Common myeloid progenitor, CD34-positive (primary cell): ENCODE data around the gene MSRB3.
"Not testable (repeated sequence)": the region's sequence is repeated elsewhere in the genome, so short reads cannot be mapped to it uniquely, and the experiment has no call there.

Source experiments
- CTCF ChIA-PET: fragments of 350-600 bp; sonication (Branson Sonifier 250); formaldehyde crosslinking; loops from one replicate; lab custom pipeline; 2021; ENCODE audit warnings: antibody characterized with exemption; lab: Charles Lee
- POLR2A ChIA-PET: fragments of 350-600 bp; sonication (Branson Sonifier 250); formaldehyde crosslinking; loops from one replicate; lab custom pipeline; 2021; ENCODE audit warnings: antibody characterized with exemption; lab: Charles Lee
- DNase-seq, 3 donors: peaks; one replicate each; pipeline versions ENCODE4 v3.0.0 to v3.0.0-alpha.2; 2013
- H3K27ac ChIP-seq, 2 experiments: 1 replicate in 1 of 2; 2 replicates in 1 of 2; pipeline ENCODE4 v1.7.0; 2013; ENCODE audit warnings: inconsistent platforms in 2 of 2, low read length in 2 of 2, mild to moderate bottlenecking in 2 of 2, low read depth in 1 of 2, moderate library complexity in 1 of 2; ENCODE audit not compliant: severe bottlenecking in 2 of 2, insufficient read depth in 1 of 2, poor library complexity in 1 of 2
- H3K27me3 ChIP-seq, 5 experiments: replicated peaks in 2 of 5; 1 replicate in 3 of 5; 2 replicates in 2 of 5; pipeline versions ENCODE4 v1.6.1 to v1.7.0; 2013; ENCODE audit warnings: low read length in 4 of 5, mild to moderate bottlenecking in 2 of 5, moderate library complexity in 2 of 5, inconsistent platforms in 1 of 5; ENCODE audit not compliant: insufficient read depth in 5 of 5, control insufficient read depth in 4 of 5
- H3K36me3 ChIP-seq, 4 experiments: 1 replicate in 2 of 4; 2 replicates in 2 of 4; pipeline versions ENCODE4 v1.6.1 to v1.7.0; 2013; ENCODE audit warnings: low read length in 3 of 4, control low read depth in 1 of 4, mild to moderate bottlenecking in 1 of 4; ENCODE audit not compliant: control insufficient read depth in 4 of 4, insufficient read depth in 4 of 4
- H3K4me1 ChIP-seq, 4 experiments: 1 replicate in 3 of 4; 2 replicates in 1 of 4; pipeline versions ENCODE4 v1.6.1 to v1.7.1; 2013; ENCODE audit warnings: low read length in 3 of 4, mild to moderate bottlenecking in 3 of 4, control low read depth in 1 of 4, inconsistent platforms in 1 of 4, moderate library complexity in 1 of 4; ENCODE audit not compliant: control insufficient read depth in 4 of 4, insufficient read depth in 4 of 4; ENCODE audit errors: control extremely low read depth in 1 of 4
- H3K4me3 ChIP-seq, 7 experiments: 1 replicate in 4 of 7; 2 replicates in 3 of 7; pipeline versions ENCODE4 v1.5.1 to v1.7.0; 2013; ENCODE audit warnings: mild to moderate bottlenecking in 7 of 7, low read length in 6 of 7, moderate library complexity in 6 of 7, inconsistent platforms in 2 of 7, low read depth in 2 of 7, control low read depth in 1 of 7; ENCODE audit not compliant: insufficient read depth in 4 of 7, control insufficient read depth in 1 of 7; ENCODE audit errors: extremely low read depth in 1 of 7
- H3K9me3 ChIP-seq, 5 experiments: 1 replicate in 4 of 5; 2 replicates in 1 of 5; pipeline versions ENCODE4 v1.6.1 to v1.7.1; 2013; ENCODE audit warnings: low read length in 4 of 5, mild to moderate bottlenecking in 2 of 5, inconsistent platforms in 1 of 5, low read depth in 1 of 5, moderate library complexity in 1 of 5; ENCODE audit not compliant: control insufficient read depth in 4 of 5, insufficient read depth in 2 of 5; ENCODE audit errors: control extremely low read depth in 1 of 5
- WGBS: methylation state at CpG from one replicate; pipeline ENCODE4 v1.1.5; 2013; ENCODE audit not compliant: insufficient coverage; 5-methylcytosine and 5-hydroxymethylcytosine counted together

MSRB3 gene

DNA sequence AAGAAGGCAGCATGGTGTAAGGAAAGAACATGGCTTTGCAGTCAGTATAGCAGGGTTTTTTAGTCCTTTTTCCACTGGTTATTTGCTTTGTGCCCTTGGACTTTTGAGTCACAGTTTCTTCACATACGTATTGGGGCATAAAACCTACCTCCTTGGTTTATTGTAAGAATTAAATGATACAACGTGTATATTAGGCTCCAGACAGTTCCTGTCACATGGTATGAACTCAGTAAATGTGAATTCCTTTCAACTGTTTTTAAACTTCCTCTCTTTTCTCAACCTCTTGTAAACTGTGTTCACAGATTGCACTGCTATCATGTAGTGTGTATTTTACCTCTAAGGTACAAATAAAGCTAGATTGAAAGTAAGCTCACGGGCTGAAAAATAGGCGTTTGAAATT is 29.5 kb downstream of the MSRB3 start:
- Histone ChIP-seq H3K9me3 (no peaks in the 10 kb centered on the region), H3K4me1 (peaks cover 22 to 42% (median 23%) of the 10 kb centered on the region in 4 experiments), H3K36me3 (peaks cover 3 to 11% (median 7%) of the 10 kb centered on the region in 4 experiments), H3K27me3 (no peaks in the 10 kb centered on the region), H3K4me3 (peak overlapping the region in 2 of 7 experiments; percentile 36 to 54), H3K27ac (peak overlapping the region in 1 of 2 experiments; percentile 71)
- 14% methylated on average over 2 of the region's 4 CpGs for WGBS
- POLR2A ChIA-PET, result no interaction called here
- peak in 2 of 3 donors; percentile 54 to 73 for DNase-seq
- CTCF ChIA-PET, result no interaction called here

DNA sequence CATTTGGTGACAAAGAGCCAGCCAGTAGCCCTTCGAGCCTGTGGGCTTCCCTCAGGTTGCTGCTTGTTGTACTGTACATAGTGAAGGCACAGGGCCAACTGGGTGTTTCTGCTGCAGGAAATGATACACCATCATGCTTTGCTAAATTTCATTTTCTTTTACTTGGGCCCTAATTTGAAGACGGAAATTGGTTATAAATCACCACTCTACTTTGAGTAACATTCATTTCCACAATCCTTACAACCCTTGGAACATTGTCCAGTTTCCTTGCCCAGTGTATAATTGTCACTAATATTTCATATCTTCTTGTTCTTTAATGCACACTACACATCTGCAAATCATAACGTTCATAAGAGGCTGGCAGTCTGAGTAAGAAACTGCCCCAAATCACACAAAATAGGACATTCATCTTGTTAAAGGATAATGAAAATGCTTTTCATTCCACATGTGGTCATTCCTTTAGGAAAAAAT is 30.2 kb downstream of the MSRB3 start:
- ChIA-PET CTCF (interaction anchor here (1.4 to 2.3 kb wide), 2 partner anchors 9 to 18 kb away, joined by 3 to 10 read pairs; no protein-coding TSS in a partner anchor), POLR2A (no interaction called here)
- peak overlapping the region in 1 of 2 experiments; percentile 71 for H3K27ac ChIP-seq
- WGBS, result 15% methylated on average over 2 of the region's 3 CpGs
- peak overlapping the region in 3 of 7 experiments; percentile 34 to 54 (median 36) for H3K4me3 ChIP-seq
- no peaks in the 10 kb centered on the region for H3K27me3 ChIP-seq
- no peaks in the 10 kb centered on the region for H3K9me3 ChIP-seq
- peak; percentile 36 to 77 (median 64) for DNase-seq
- H3K4me1 ChIP-seq, result peaks cover 22 to 42% (median 23%) of the 10 kb centered on the region in 4 experiments
- H3K36me3 ChIP-seq, result peaks cover 3 to 11% (median 7%) of the 10 kb centered on the region in 4 experiments

DNA sequence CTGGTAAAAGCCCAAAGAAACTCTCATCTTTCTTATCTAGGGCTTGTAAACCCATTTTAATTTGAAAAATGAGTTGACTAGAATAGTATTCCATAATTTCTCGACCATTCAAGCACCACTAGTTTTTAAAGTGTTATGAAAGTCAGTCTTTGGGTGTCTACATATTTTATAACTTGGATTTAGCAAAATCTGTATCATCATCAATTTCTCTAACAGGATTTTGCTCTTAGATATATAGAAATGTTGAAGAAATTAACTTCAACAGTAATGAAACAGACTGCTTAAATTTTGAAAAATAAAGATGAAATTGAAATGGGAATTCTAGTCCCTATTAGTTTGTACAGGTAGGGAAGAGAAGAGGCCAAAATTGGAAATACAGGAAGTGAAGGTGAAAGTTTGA is 32.8 kb downstream of the MSRB3 start:
- peaks cover 16 to 35% (median 22%) of the 10 kb centered on the region in 4 experiments for H3K4me1 ChIP-seq
- H3K36me3 ChIP-seq, result peaks cover 3 to 11% (median 8%) of the 10 kb centered on the region in 4 experiments
- ChIA-PET CTCF (interaction anchor here (1.2 to 2.4 kb wide), 4 partner anchors 29 to 410 kb away, joined by 3 to 6 read pairs (median 4); no protein-coding TSS in a partner anchor), POLR2A (no interaction called here)
- WGBS, result no CpG with 5 or more reads among the region's 1 CpG
- no peak for DNase-seq
- H3K4me3 ChIP-seq, result no peak overlapping the region
- H3K9me3 ChIP-seq, result no peaks in the 10 kb centered on the region
- H3K27ac ChIP-seq, result no peak overlapping the region
- no peaks in the 10 kb centered on the region for H3K27me3 ChIP-seq

DNA sequence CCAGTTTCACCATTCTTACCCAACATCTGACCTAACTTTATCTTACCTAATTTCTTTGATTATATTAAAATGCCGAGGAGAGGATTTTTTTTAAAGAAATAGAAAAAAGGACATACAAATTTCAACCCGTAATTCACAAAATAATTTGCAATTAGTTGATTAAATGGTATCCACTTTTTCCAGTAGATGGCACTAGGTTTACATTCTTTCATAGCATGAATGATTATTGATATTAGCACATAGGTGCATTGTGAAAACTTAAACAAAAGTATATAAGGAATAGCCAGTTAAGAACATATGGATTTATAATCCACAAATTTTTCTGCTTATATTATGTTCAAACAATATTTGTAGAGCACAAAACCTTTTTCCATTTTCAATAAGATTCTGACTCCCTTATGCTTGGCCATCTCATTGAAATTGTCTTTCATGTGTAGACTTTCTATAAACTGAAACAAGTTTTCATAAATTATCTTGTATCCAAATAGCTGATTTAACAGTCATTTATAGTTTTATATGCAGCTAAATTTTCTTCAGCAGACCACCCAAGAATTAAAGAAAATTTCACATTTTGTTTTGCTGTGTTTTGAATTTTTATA is 35.3 kb downstream of the MSRB3 start:
- H3K27me3 ChIP-seq, result no peaks in the 10 kb centered on the region
- peaks cover 0 to 12% (median under 1%) of the 10 kb centered on the region in 4 experiments for H3K4me1 ChIP-seq
- CTCF ChIA-PET, result interaction anchor here (0.7 to 2.4 kb wide), 16 partner anchors 9 to 826 kb away, joined by 3 to 11 read pairs (median 3); no protein-coding TSS in a partner anchor
- no peaks in the 10 kb centered on the region for H3K9me3 ChIP-seq
- WGBS, result no CpG with 5 or more reads among the region's 2 CpGs
- H3K4me3 ChIP-seq, result no peak overlapping the region
- peak; percentile 30 to 52 (median 46) for DNase-seq
- POLR2A ChIA-PET, result no interaction called here
- peaks cover 1 to 12% (median 12%) of the 10 kb centered on the region in 4 experiments for H3K36me3 ChIP-seq
- no peak overlapping the region for H3K27ac ChIP-seq

DNA sequence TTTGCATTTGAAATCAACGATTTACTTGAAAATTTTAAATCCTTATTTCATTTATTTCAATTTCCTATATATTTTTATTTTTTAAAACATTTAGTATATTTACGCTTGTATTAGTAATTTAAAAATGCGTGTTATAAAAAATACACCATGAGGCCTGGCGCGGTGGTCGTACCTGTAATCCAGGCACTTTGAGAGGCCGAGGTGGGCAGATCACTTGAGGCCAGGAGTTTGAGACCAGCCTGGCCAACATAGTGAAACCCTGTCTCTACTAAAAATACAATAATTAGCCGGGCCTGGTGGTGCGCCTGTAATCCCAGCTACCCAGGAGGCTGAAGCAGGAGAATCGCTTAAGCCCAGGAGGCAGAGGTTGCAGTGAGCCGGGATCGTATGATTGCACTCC is 36.8 kb downstream of the MSRB3 start:
- CTCF ChIA-PET, result interaction anchor here (1.2 to 1.3 kb wide), 3 partner anchors 11 to 772 kb away, joined by 3 to 4 read pairs (median 3); no protein-coding TSS in a partner anchor
- 98% methylated on average over 7 of the region's 12 CpGs for WGBS
- POLR2A ChIA-PET, H3K36me3 ChIP-seq, H3K27me3 ChIP-seq, H3K9me3 ChIP-seq, DNase-seq, H3K4me3 ChIP-seq, H3K27ac ChIP-seq: not testable (repeated sequence)
- peaks cover 0 to 11% (median under 1%) of the 10 kb centered on the region in 4 experiments for H3K4me1 ChIP-seq

DNA sequence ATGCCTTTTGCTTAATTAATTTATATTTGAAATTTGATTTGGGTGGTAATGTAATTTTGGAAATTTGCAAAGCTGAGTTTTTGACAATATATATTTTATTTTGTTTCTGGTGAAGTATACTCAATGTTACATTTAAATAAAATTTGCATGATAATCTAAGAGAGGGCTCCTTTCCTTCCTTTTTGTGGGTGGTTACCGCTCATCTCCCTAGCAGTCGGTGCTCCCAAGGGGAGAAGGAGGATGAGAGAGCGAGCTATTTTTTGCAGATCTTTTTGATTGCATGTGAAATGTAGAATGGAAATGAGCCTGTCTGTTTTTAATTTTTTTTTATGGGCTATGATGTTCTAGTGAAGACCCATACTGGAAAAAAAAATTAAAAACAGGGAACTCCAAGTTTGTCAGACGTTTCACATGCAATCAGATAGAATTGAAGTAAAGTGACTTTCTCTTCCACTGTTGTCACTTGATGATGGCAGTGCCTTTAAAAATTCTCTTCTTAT is 39.8 kb downstream of the MSRB3 start:
- 78% methylated on average over 2 of the region's 4 CpGs for whole genome bisulfite sequencing
- H3K27me3 ChIP-seq, result no peaks in the 10 kb centered on the region
- H3K9me3 ChIP-seq, result no peaks in the 10 kb centered on the region
- H3K4me3 ChIP-seq, result no peak overlapping the region
- ChIA-PET POLR2A (interaction anchor here (0.5 kb wide), 1 partner anchor 17 kb away, joined by 3 read pairs; no protein-coding TSS in a partner anchor), CTCF (interaction anchor here (1.6 kb wide), 1 partner anchor 9 kb away, joined by 5 read pairs; no protein-coding TSS in a partner anchor)
- peaks cover 0 to 8% (median 2%) of the 10 kb centered on the region in 4 experiments for H3K36me3 ChIP-seq
- H3K27ac ChIP-seq, result no peak overlapping the region
- H3K4me1 ChIP-seq, result peaks cover 0 to 12% (median 2%) of the 10 kb centered on the region in 4 experiments
- DNase-seq, result no peak
